Fibroblast of skin of right biceps (primary cell): ENCODE results near the gene PALLD.

Source experiments
- DNase-seq: peaks from one replicate; pipeline ENCODE4 v3.0.0-alpha.2; 2013

Gene PALLD

DNA sequence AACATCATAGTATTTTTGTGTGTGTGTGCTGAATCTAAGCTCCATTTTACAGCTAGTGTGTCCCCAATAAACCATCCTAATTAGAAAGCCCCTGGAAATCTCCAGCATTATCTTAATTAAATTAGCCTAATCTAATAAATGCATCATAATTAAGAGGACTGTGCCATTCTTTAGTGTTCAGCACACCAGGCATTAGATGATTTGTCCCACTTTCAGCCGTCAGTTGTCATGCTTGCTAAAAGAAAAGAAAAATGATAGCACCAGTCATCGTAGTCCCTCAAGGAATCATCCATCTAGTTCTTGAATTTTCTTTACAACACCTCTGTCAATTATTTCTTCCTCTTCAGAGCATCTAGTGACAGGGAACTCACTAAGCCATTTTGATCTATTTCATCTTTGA, 155.9 kb downstream of the PALLD start:
- DNase-seq, result no peak

DNA sequence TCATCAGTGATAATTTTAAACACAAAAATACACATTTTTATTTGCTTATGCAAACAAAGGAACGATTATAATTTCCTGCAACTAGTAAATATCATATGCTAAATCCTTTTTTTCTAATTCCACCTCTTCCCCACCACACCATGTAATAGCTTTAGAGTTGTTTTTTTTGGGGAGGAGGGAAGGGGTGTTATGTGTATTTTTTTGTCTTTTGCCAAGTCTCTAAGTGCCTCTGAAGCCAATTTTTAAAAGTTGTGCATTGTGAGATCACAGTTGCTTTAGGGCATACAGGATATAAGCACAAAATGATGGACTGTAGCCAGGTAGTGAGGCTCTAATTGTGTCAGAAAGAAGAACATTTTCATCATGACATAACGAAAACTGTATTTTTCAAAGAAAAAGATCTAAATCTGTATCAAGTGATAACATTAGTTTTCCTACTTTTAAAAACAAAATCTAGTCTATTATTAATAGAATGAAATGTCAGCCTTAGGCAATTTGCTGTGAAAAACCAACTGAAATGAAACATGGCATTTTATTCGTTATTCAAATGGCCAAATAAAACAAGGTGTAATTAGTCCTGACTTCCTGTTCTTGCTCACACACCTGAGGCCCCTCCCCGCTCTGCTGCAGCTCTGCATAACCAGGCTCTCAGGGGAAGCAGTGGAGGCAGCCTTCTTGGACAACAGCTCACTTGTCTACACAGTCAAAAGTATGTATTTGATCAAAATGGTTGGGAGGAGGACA, 157.4 kb downstream of the PALLD start:
- no peak for DNase-seq

DNA sequence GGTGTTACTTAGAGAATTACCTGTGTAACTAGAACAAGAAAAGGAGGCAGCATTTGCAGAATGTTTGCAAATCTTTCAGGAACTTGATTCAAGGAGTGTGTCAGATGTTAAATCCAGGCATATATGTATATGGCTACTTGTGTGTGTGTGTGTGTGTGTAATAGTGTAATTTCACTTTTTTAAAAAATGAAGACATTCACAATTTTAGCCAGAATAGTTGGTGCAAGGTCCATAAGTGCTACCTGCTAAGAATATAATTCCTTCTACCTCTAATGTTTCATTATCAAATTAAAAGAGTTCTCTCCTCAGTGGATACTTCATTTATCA, 158.0 kb downstream of the PALLD start:
- no peak for DNase-seq

- DNase-seq, result no peak
These were observed 158.3 kb downstream of the PALLD start for GRCh38 chr4:168655182-168655581.

- DNase-seq, result peak; percentile 90
These were observed 159.3 kb downstream of the PALLD start for GRCh38 chr4:168656055-168656660.

GRCh38 chr4:168656946-168657473, 160.2 kb downstream of the PALLD start:
- DNase-seq, result no peak

- no peak for DNase-seq
These were observed 161.9 kb downstream of the PALLD start for GRCh38 chr4:168658751-168659150.

DNA sequence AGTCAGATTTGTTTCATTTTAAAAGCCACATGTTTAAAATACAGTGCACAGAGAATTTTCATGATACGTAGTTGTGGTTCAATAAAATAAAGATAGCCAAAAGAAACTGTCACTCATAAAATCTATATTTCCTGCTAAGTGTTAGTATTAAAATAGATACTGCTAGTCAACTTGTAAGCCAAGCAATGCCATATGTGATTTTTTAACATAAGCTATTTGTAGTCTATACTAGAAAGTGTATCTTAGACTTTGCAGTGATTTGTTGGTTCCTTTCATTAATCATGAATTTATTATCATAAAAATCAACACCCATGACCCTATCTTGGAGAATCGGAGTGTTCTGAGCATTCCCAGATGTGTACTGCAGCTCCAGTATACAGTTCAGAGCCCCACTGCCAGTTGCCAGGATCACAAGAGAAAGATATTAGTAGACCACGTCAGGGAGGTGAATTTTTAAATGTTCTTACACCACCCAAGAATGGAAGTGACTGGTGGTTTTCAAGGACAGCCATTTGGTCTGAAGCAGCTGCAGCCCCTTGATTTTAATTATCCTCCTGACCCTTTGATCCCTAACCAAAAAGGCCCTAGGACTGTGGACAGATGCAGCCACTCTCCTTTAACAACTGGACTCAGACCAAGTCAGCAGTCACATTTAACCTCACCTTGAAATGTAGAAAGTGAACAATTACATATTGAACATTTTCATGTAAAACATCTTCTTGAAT, 163.1 kb downstream of the PALLD start:
- no peak for DNase-seq

DNA sequence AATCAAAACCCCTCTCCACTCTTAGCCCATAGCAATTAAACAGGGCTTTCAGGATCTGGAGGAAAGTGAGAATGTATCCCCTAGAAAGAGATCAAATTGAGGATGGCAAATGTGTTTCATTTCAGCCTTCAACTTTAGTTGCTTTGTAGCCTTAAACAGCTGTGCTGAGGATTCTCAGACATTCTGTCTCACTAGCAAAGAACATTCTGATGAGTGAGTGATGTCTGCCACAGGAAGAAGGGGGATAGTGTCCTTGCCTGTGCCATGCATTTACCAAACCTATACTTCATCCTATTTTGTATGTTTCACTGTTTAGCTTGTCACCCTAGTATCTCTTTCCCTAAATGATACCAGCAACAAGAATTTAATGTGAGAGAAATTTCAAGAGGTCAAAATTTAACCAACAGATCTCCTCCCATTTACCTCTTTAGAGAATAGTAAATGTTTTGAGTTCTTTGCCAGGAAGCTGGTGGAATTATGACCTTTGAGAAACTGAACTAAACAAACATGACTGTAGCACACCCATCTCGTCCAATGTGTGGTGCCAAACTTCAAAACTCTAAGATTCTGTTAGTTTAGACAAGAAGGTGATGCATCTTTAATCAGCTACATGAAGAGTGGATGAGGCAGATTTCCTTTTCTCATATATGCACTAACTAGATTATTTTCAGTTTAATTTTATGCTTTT, 165.6 kb downstream of the PALLD start:
- DNase-seq, result no peak

DNA sequence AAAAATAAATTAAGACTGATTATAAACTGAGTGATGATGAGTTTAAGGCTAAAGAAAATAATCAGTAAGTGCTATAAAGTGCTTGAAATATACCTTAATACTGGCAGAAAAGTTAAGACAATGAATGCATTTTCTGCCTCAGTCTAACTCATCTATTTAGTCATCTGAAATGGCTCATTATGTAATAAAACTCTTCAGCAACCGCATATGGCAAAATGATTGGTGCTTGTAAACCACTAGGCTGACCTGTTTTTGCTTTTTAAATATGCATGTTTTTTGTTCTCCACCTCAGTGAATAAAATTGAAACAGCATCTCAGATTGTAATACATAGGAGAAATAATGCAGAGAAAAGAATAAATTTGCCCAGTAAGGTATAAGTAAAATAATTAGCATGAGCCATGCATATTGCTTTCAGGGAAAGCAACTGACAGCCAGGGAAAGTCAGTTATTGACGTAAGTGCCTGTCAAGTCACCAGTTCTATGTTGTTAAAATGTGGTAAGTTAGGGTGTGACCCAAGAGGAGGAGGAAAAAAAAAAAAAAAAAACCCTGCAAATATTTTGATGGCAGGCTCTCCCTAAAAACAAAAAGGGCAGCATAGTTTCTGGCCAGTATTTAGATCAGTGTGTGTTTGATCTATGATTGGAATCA, 167.5 kb downstream of the PALLD start:
- DNase-seq, result no peak

- peak; percentile 90 for DNase-seq
These were observed 169.7 kb downstream of the PALLD start for GRCh38 chr4:168666531-168666930.

GRCh38 chr4:168667376-168667775, 170.5 kb downstream of the PALLD start:
- peak; percentile 34 for DNase-seq

DNA sequence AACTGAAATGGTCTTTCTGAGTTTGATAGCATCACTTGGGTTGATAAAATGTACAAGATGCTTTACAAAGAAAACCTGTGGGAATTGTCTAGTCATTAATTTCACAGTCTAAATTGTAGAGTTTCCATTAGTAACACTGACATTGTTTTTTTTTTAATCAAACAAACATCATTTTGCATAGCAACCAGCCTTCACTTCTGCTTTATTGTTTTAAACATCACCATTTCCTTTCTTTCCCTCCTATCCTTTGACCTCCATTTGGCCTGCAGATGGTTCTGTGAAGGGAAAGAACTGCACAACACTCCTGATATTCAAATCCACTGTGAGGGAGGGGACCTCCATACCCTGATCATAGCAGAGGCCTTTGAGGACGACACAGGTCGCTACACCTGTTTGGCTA, 171.1 kb downstream of the PALLD start:
- no peak for DNase-seq

DNA sequence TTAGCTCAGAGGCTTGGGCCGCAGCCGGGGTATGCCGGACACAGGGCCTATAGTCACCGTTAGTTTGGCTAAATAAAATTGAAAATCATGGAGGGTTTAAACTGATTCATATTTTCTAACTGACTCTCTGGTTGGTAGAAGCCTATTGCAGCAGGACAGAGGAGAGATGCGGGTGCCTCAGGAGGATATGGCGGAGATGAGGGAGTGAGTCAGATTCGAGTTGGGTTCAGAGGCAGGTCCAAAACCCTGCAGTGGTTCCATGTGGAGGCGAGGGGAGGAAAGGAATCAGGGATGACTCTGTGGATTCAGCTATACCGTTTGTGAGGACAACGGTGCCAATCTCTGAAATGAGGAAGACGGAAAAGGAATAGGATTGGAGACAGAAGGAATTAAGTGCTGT, 176.6 kb downstream of the PALLD start:
- DNase-seq, result no peak

DNA sequence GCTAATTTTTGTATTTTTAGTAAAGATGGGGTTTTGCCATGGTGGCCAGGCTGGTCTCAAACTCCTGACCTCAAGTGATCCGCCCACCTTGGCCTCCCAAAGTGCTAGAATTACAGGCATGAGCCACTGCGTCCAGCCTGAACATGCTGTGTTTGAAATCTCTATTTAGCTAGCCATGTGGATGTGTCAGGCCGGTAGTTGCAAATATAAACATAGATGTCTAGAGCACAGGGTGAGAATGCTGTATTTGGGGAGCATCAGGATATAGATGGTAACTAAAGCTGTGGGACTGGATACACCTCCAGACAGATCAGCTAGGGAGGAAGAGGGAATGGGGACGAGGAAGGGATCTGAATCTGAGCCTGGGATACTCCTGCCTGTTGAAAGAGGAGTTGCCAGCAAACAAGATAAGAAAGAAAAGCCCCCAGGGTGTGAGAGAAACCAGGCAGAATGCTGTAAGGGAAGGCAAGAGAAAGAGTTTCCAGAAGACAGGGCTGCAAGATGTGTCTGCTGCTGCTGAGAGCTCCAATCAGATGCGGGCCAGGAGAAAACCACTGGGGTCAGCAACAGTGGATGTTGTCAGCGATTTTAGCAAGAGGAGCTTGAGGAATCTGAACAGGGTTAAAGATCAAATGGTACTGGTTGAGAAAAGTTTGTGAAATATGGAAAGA, 177.4 kb downstream of the PALLD start:
- DNase-seq, result no peak

- no peak for DNase-seq
These were observed 178.0 kb downstream of the PALLD start for GRCh38 chr4:168674866-168675265.

GRCh38 chr4:168677063-168677462, 180.2 kb downstream of the PALLD start:
- DNase-seq, result no peak

DNA sequence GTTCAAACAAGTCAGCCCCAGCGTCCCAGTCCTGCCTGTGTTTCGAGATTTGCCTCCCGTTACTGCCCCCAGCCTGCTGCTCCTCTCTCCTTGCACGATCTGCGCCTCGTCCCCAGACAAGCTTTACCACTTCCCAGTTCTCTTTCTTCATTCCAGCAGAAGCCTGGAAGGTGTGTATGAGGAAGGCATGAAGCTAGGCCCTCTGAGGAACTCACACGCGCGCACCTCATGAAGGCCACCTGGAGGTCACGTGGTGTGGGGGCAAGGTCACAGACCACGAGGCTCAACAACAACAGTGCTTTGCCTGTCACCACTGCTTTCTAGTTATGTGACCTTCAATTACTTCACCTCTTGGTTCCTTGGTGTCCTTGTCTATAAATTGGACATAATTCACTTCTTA, 181.0 kb downstream of the PALLD start:
- DNase-seq, result no peak

DNA sequence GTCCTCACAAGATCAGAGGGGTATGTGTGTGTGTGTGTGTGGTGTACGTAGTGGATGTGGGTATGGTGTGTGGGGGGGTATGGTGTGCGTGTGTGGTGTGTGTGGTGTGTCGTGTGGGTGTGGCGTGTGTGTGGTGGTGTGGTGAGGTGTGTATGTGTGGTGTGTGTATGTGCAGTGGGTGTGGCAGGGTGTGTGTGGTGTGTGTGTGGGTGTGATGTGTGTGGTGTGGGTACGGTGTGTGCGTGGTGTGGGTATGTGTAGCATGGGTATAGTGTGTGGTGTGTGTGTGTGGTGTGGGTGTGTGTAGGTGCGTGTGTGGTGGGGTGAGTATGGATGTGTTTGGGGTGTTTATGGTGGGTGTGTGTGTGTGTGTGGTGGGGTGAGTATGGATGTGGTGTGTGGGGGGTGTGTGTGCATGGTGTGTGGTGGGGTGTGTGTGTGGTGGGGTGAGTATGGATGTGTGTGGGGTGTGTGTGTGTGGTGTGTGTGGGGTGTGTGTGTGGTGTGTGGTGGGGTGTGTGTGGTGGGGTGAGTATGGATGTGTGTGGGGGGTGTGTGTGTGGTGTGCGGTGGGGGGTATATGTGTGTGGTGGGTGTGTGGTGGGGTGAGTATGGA, 182.0 kb downstream of the PALLD start:
- no peak for DNase-seq

DNA sequence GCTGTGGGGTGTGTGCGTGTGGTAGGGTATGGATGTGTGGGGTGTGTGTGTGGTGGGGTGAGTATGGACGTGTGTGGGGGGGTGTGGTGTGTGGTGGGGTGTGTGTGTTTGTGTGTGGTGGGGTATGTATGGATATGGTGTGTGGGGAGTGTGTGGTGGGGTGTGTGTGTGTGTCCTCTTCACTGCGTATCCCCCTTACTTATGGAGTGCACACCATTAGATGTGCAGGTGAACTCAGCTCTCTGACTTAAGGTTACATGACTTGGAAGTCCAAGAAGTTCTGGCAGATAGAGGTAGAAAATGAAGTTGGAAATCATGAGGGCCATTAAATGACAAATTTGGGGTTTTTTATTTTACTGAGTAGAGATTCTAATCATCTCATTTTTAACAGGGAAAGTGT, 182.5 kb downstream of the PALLD start:
- no peak for DNase-seq

- peak; percentile 54 for DNase-seq
These were observed 183.0 kb downstream of the PALLD start for GRCh38 chr4:168679819-168680218.
